ENCODE data around the gene PAXIP1. TPM values are rescaled to one million over a fixed set of nuclear protein-coding genes. Genes with fewer than 3 reads are reported as not detected.

The PAXIP1 gene
- total and polyA plus RNA-seq, 2 donors (not counting 1 experiment from before 2014, with no cell fraction given): 5.8 to 6.4 TPM

DNA sequence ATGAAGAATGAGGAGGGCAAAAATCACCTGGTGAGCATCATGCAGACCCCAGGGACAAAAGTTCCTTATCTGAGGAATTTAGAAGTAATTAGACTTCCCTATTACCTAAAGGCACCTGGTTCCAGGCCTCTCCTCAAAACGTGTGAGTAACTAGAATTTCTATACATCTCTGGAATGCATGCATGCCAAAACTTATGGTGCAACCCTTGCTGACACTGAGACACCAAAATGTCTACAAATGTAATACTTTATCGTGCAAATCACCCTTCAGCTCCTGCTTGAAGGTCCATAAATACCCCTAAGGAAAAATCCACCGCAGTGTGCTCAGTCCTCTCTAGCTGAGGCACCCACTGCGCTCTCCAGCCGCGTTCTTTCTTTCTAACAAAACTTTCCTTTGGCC lies 84.2 kb downstream of the PAXIP1 start:
- no peaks in the 10 kb centered on the region for H3K9me3 ChIP-seq (ENCODE audit: control insufficient read depth, insufficient read depth, low read depth, low read length)
- no peaks in the 10 kb centered on the region for H3K79me2 ChIP-seq (ENCODE audit: control insufficient read depth, insufficient read depth, low read length)
- H3K9ac ChIP-seq (ENCODE audit: insufficient read depth, low read length): no peak overlapping the region
- H3K27ac ChIP-seq (ENCODE audit: insufficient read depth, low read length): no peak overlapping the region
- no peaks in the 10 kb centered on the region for H4K20me1 ChIP-seq (ENCODE audit: control insufficient read depth, extremely low read depth, insufficient read depth, low read length)
- no peak overlapping the region for H3K4me2 ChIP-seq (ENCODE audit: extremely low read depth, insufficient read depth, low read length)
- no peak for DNase-seq (ENCODE audit: low read depth in 2 of 2)
- H2AFZ ChIP-seq (ENCODE audit: low read length): no peak overlapping the region
- no peak for TF ChIP-seq EZH2 (IDR thresholded peaks at IDR 0.05; ENCODE audit: low read length, missing control alignments)
- TF ChIP-seq, protein P1, sequence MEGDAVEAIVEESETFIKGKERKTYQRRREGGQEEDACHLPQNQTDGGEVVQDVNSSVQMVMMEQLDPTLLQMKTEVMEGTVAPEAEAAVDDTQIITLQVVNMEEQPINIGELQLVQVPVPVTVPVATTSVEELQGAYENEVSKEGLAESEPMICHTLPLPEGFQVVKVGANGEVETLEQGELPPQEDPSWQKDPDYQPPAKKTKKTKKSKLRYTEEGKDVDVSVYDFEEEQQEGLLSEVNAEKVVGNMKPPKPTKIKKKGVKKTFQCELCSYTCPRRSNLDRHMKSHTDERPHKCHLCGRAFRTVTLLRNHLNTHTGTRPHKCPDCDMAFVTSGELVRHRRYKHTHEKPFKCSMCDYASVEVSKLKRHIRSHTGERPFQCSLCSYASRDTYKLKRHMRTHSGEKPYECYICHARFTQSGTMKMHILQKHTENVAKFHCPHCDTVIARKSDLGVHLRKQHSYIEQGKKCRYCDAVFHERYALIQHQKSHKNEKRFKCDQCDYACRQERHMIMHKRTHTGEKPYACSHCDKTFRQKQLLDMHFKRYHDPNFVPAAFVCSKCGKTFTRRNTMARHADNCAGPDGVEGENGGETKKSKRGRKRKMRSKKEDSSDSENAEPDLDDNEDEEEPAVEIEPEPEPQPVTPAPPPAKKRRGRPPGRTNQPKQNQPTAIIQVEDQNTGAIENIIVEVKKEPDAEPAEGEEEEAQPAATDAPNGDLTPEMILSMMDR (conservative IDR thresholded peaks at IDR 0.05 in 1 of 2, IDR thresholded peaks at IDR 0.05 in 1 of 2; ENCODE audit: low read depth in 1 of 2, low read length in 2 of 2): no peak
- H3K36me3 ChIP-seq (ENCODE audit: control insufficient read depth, insufficient read depth, low read length): no peaks in the 10 kb centered on the region
- no peaks in the 10 kb centered on the region for H3K27me3 ChIP-seq (ENCODE audit: control insufficient read depth, insufficient read depth, low read length)
- no peak overlapping the region for H3K4me3 ChIP-seq (replicated peaks in 1 of 4; ENCODE audit: control extremely low read depth in 1 of 4, insufficient read depth in 1 of 4, low read depth in 3 of 4, low read length in 4 of 4)
- H3K4me1 ChIP-seq (ENCODE audit: control insufficient read depth, extremely low read depth, insufficient read depth, low read length): no peaks in the 10 kb centered on the region

GRCh38 chr7:154918266-154918665 lies 84.7 kb downstream of the PAXIP1 start:
- TF ChIP-seq EZH2 (IDR thresholded peaks at IDR 0.05; ENCODE audit: low read length, missing control alignments): no peak
- TF ChIP-seq, protein P1 (conservative IDR thresholded peaks at IDR 0.05 in 1 of 2, IDR thresholded peaks at IDR 0.05 in 1 of 2; ENCODE audit: low read depth in 1 of 2, low read length in 2 of 2): no peak
- no peak for DNase-seq (ENCODE audit: low read depth in 2 of 2)
- Histone ChIP-seq H3K4me3 (replicated peaks in 1 of 4; ENCODE audit: control extremely low read depth in 1 of 4, insufficient read depth in 1 of 4, low read depth in 3 of 4, low read length in 4 of 4) (no peak overlapping the region), H3K4me1 (ENCODE audit: control insufficient read depth, extremely low read depth, insufficient read depth, low read length) (no peaks in the 10 kb centered on the region), H3K9me3 (ENCODE audit: control insufficient read depth, insufficient read depth, low read depth, low read length) (no peaks in the 10 kb centered on the region), H3K27ac (ENCODE audit: insufficient read depth, low read length) (no peak overlapping the region), H3K79me2 (ENCODE audit: control insufficient read depth, insufficient read depth, low read length) (no peaks in the 10 kb centered on the region), H2AFZ (ENCODE audit: low read length) (no peak overlapping the region), H4K20me1 (ENCODE audit: control insufficient read depth, extremely low read depth, insufficient read depth, low read length) (no peaks in the 10 kb centered on the region), H3K27me3 (ENCODE audit: control insufficient read depth, insufficient read depth, low read length) (no peaks in the 10 kb centered on the region), H3K9ac (ENCODE audit: insufficient read depth, low read length) (no peak overlapping the region), H3K36me3 (ENCODE audit: control insufficient read depth, insufficient read depth, low read length) (no peaks in the 10 kb centered on the region), H3K4me2 (ENCODE audit: extremely low read depth, insufficient read depth, low read length) (no peak overlapping the region)

DNA sequence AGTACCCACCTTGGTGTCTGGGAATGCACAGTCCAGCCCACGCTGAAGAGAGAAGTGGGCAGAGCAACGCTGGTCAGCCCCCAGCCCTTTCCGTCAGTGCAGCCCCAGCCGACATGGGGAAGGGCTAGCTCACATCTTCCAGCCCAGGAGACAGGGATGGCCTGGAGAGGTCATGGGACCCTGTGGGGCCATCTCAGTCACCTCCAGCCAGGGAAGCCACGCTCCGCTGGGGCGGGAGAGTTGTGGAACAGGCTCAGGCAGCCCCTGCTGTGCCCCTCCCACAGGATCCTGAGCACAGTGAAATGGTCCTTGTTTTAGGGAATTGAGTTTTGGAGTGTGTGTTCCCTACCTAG lies 85.1 kb downstream of the PAXIP1 start:
- no peak overlapping the region for H3K9ac ChIP-seq (ENCODE audit: insufficient read depth, low read length)
- H3K4me2 ChIP-seq (ENCODE audit: extremely low read depth, insufficient read depth, low read length): no peak overlapping the region
- no peaks in the 10 kb centered on the region for H3K36me3 ChIP-seq (ENCODE audit: control insufficient read depth, insufficient read depth, low read length)
- DNase-seq (ENCODE audit: low read depth in 2 of 2): no peak
- no peak overlapping the region for H2AFZ ChIP-seq (ENCODE audit: low read length)
- no peak for TF ChIP-seq EZH2 (IDR thresholded peaks at IDR 0.05; ENCODE audit: low read length, missing control alignments)
- TF ChIP-seq, protein P1 (conservative IDR thresholded peaks at IDR 0.05 in 1 of 2, IDR thresholded peaks at IDR 0.05 in 1 of 2; ENCODE audit: low read depth in 1 of 2, low read length in 2 of 2): no peak
- H3K4me3 ChIP-seq (replicated peaks in 1 of 4; ENCODE audit: control extremely low read depth in 1 of 4, insufficient read depth in 1 of 4, low read depth in 3 of 4, low read length in 4 of 4): no peak overlapping the region
- H3K9me3 ChIP-seq (ENCODE audit: control insufficient read depth, insufficient read depth, low read depth, low read length): no peaks in the 10 kb centered on the region
- no peaks in the 10 kb centered on the region for H3K79me2 ChIP-seq (ENCODE audit: control insufficient read depth, insufficient read depth, low read length)
- no peaks in the 10 kb centered on the region for H3K4me1 ChIP-seq (ENCODE audit: control insufficient read depth, extremely low read depth, insufficient read depth, low read length)
- no peak overlapping the region for H3K27ac ChIP-seq (ENCODE audit: insufficient read depth, low read length)
- no peaks in the 10 kb centered on the region for H4K20me1 ChIP-seq (ENCODE audit: control insufficient read depth, extremely low read depth, insufficient read depth, low read length)
- no peaks in the 10 kb centered on the region for H3K27me3 ChIP-seq (ENCODE audit: control insufficient read depth, insufficient read depth, low read length)
